ENCODE results near the gene RECQL. TPM values are rescaled to one million over a fixed set of nuclear protein-coding genes. Genes with fewer than 3 reads are reported as not detected.
"Not testable (repeated sequence)": the region's sequence is repeated elsewhere in the genome, so short reads cannot be mapped to it uniquely, and the experiment has no call there.

RECQL gene
- total RNA-seq, 1 donor from 2014 or later, result 60.6 TPM

DNA sequence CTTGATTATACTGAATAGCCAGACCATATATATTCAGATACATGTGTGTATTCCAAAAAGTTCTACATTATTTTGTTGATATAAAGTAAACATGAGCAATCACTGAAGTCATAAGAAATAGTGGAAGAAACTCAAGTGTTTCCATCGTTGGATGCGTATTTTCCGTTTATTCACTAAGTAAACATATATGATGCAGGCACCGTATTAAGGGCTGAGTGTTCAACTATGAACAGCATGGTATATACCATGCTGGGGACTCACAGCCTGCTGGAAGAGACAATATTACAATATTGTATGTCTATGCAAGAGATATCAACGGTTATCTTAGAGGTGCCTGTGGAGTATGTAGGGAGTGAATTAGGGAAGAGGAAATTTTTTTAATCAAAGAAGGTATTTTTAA lies 62.8 kb downstream of the RECQL start:
- TF ChIP-seq, protein P1, sequence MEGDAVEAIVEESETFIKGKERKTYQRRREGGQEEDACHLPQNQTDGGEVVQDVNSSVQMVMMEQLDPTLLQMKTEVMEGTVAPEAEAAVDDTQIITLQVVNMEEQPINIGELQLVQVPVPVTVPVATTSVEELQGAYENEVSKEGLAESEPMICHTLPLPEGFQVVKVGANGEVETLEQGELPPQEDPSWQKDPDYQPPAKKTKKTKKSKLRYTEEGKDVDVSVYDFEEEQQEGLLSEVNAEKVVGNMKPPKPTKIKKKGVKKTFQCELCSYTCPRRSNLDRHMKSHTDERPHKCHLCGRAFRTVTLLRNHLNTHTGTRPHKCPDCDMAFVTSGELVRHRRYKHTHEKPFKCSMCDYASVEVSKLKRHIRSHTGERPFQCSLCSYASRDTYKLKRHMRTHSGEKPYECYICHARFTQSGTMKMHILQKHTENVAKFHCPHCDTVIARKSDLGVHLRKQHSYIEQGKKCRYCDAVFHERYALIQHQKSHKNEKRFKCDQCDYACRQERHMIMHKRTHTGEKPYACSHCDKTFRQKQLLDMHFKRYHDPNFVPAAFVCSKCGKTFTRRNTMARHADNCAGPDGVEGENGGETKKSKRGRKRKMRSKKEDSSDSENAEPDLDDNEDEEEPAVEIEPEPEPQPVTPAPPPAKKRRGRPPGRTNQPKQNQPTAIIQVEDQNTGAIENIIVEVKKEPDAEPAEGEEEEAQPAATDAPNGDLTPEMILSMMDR (IDR thresholded peaks at IDR 0.05), result no peak
- H3K27ac Mint-ChIP-seq, result peak overlapping the region; percentile 97
- no peaks in the 10 kb centered on the region for H3K9me3 Mint-ChIP-seq
- ATAC-seq (ENCODE audit: low read depth) (no peak), DNase-seq (no peak)
- ChIA-PET POLR2A (interaction anchor here (1.7 to 3.3 kb wide), 3 partner anchors 63 to 219 kb away, joined by 6 to 25 read pairs (median 16); partner anchors contain the start of genes GOLT1B, LDHB and RECQL), CTCF (no interaction called here)
- H3K4me1 Mint-ChIP-seq, result peaks cover 27% of the 10 kb centered on the region
- intact Hi-C loops (cut with micrococcal nuclease), result loop anchor here (5.0 to 10.0 kb wide), 3 partner anchors 144 to 1996 kb away; partner anchors contain the start of gene ETNK1
- H3K4me3 Mint-ChIP-seq, result peak overlapping the region; percentile 99
- peaks cover 38% of the 10 kb centered on the region for H3K36me3 Mint-ChIP-seq (ENCODE audit: low read depth)
- H3K27me3 Mint-ChIP-seq, result peaks cover 2% of the 10 kb centered on the region

DNA sequence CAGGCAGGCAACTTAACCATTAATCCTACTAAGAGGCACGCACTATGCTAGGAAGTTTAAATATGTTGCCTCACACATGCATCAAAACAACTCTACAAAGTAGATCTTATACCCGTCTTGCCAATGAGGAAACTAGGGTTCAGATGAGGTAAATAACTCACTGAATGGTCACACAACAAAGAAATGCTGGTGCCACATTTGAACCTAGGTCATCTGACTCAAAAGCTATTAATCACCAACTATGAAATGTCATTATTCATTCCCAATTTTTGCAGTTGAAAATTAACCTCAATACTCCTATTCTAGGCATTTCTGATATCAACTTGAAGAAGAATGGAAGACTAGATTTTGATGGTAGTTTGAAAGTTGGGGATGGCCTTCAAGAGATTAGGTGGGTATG lies 66.7 kb downstream of the RECQL start:
- POLR2A ChIA-PET, result no interaction called here
- CTCF ChIA-PET, result no interaction called here

DNA sequence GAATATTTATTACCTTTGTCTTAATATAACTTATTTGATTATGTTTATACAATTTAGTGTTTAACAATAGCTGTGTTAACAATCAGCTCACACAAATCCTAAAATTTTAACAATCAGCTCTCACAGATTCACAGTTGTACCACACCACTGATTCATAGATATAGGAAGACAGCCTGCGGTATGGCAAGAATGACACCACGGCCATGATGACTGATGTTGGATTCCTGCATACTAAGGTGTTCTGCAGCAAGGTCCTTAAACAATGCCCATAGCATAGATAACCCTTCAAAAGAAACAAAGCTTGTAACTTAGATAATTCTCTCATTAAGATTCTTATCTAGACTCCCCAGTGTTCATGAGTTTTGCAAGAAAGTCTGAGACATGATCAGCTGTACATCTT lies 67.9 kb downstream of the RECQL start:
- no peaks in the 10 kb centered on the region for H3K9me3 Mint-ChIP-seq
- DNase-seq (no peak), ATAC-seq (ENCODE audit: low read depth) (no peak)
- H3K27me3 Mint-ChIP-seq, result peaks cover 8% of the 10 kb centered on the region
- ChIA-PET POLR2A (no interaction called here), CTCF (no interaction called here)
- H3K27ac Mint-ChIP-seq, result no peak overlapping the region
- intact Hi-C loops (cut with micrococcal nuclease), result loop anchor here (10.0 kb wide), 1 partner anchor 139 kb away; no protein-coding TSS in a partner anchor
- H3K4me1 Mint-ChIP-seq, result peaks cover 11% of the 10 kb centered on the region
- no peak overlapping the region for H3K4me3 Mint-ChIP-seq
- TF ChIP-seq, protein P1 (IDR thresholded peaks at IDR 0.05), result no peak
- H3K36me3 Mint-ChIP-seq (ENCODE audit: low read depth), result peaks cover 10% of the 10 kb centered on the region

More for the DNA sequence above, 66.7 kb downstream of the RECQL start:
- TF ChIP-seq, protein P1 (IDR thresholded peaks at IDR 0.05), result no peak
- peaks cover 8% of the 10 kb centered on the region for H3K27me3 Mint-ChIP-seq
- H3K9me3 Mint-ChIP-seq, result no peaks in the 10 kb centered on the region
- no peak for ATAC-seq (ENCODE audit: low read depth)
- H3K36me3 Mint-ChIP-seq (ENCODE audit: low read depth), result peaks cover 13% of the 10 kb centered on the region
- H3K4me1 Mint-ChIP-seq, result peaks cover 23% of the 10 kb centered on the region
- no peak overlapping the region for H3K4me3 Mint-ChIP-seq
- no peak for DNase-seq
- intact Hi-C loops (cut with micrococcal nuclease), result loop anchor here (5.0 to 10.0 kb wide), 3 partner anchors 140 to 1992 kb away; partner anchors contain the start of gene ETNK1
- no peak overlapping the region for H3K27ac Mint-ChIP-seq

DNA sequence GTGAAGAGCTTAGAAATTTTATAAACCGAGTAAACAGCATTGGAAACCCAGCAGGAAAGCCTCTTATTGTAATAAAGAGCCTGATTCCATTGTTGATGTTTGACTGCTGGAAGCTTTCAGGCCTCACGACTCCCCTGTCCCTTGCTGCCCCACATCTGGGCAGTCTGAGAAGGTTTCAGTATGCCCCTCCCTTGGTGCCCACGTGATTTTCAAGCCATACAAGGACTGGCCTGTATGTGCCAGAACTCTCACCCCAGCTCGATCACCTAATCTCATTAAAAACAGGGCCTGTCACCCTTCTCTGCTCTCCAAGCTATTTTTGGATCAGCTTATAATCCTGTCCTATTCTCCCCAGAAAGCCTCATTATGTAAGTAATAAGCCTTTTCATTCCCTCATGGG lies 71.4 kb downstream of the RECQL start:
- Mint-ChIP-seq H3K36me3 (ENCODE audit: low read depth) (no peaks in the 10 kb centered on the region), H3K9me3 (peaks cover 4% of the 10 kb centered on the region), H3K27me3 (peaks cover 16% of the 10 kb centered on the region), H3K4me1 (no peaks in the 10 kb centered on the region), H3K27ac (no peak overlapping the region), H3K4me3 (no peak overlapping the region)
- POLR2A ChIA-PET, result no interaction called here
- intact Hi-C loops (cut with micrococcal nuclease), result loop anchor here (10.0 kb wide), 1 partner anchor 135 kb away; no protein-coding TSS in a partner anchor
- CTCF ChIA-PET, result no interaction called here
- ATAC-seq (ENCODE audit: low read depth) (no peak), DNase-seq (no peak)
- TF ChIP-seq, protein P1 (IDR thresholded peaks at IDR 0.05), result no peak

DNA sequence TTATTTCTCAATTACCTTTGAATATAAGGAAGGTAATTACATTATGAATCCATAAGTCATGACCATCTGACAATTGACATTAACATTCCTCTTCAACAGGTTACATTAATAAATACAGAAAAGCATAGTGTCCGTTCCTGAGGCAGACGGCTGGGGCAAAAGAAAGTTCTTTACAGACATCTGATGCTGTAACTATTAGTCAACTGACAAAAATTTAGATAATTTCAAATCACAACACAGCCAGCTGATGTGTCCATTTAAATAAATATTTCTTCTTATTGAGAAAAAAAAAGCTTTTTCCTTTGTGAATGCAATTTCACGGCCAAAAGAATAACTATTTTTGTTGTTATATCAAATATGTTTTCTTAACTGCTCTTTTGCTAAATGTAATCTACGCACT lies 73.2 kb downstream of the RECQL start:
- H3K27me3 Mint-ChIP-seq, result peaks cover 12% of the 10 kb centered on the region
- POLR2A ChIA-PET, result no interaction called here
- CTCF ChIA-PET, result no interaction called here
- H3K27ac Mint-ChIP-seq, result no peak overlapping the region
- intact Hi-C loops (cut with micrococcal nuclease), result no loop called here
- peaks cover 4% of the 10 kb centered on the region for H3K9me3 Mint-ChIP-seq
- no peaks in the 10 kb centered on the region for H3K36me3 Mint-ChIP-seq (ENCODE audit: low read depth)
- ATAC-seq (ENCODE audit: low read depth), result no peak
- H3K4me3 Mint-ChIP-seq, result no peak overlapping the region
- no peaks in the 10 kb centered on the region for H3K4me1 Mint-ChIP-seq
- DNase-seq, result no peak
- TF ChIP-seq, protein P1 (IDR thresholded peaks at IDR 0.05), result no peak

DNA sequence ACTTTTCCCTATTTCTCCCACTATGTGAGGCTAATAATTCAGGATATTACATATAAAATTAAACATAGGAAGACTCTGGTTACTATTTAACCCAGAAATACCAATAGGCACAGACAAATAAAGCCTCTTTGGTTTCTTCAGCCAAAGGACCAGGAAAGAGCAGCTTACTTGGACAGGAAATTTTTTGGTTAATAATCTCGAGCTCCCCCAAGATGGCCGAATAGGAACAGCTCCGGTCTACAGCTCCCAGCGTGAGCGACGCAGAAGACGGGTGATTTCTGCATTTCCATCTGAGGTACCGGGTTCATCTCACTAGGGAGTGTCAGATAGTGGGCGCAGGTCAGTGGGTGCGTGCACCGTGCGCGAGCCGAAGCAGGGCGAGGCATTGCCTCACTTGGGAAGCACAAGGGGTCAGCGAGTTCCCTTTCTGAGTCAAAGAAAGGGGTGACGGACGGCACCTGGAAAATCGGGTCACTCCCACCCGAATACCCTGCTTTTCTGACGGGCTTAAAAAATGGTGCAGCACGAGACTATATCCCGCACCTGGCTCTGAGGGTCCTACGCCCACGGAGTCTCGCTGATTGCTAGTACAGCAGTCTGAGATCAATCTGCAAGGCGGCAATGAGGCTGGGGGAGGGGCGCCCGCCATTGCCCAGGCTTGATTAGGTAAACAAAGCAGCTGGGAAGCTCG lies 82.3 kb downstream of the RECQL start:
- H3K36me3 Mint-ChIP-seq (ENCODE audit: low read depth); POLR2A ChIA-PET; H3K4me3 Mint-ChIP-seq; ATAC-seq (ENCODE audit: low read depth); H3K4me1 Mint-ChIP-seq; H3K27ac Mint-ChIP-seq; intact Hi-C loops (cut with micrococcal nuclease); CTCF ChIA-PET; H3K9me3 Mint-ChIP-seq; DNase-seq: not testable (repeated sequence)
- peaks cover 20% of the 10 kb centered on the region for H3K27me3 Mint-ChIP-seq
